Activated CD4-positive, alpha-beta T cell treated with anti-CD3 and anti-CD28 coated beads, Interleukin-2, amount 50 U/mL, for 16 hours (primary cell): ENCODE measurements around the gene FXN.

Experiments
- DNase-seq: peaks from one replicate; pipeline ENCODE4 v3.0.0-alpha.2; 2020

The FXN gene

GRCh38 chr9:69147041-69147834, 111.7 kb downstream of the FXN start:
- DNase-seq, result no peak

DNA sequence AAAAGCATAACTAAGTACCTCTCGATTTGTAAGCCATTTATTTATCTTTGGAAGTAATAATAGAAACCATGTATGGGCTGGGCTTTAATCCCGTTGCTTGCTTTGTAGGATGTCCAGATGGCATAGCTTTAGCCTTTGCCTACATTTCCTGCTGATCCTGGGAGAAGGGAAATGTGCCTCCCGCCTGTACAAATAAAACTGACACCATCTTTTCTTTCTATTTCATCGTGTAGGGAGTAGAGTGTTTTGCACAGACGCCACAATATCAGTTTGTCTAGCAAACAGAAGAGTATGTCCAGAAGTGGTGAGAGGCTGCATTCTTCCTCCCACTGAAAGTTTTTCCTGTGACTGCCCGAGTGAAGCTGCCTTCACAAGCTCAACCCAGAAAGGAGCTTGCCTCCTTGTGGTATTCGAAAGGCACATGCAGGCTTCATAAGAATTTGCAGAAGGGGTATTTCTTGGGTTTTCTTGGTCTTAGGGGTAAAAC, 113.8 kb downstream of the FXN start:
- no peak for DNase-seq
